A673 (cell line): ENCODE results near the gene IL10RA.

Source experiments
- EZH2 ChIP-seq: fragments of 200-600 bp; sonication (generic); IDR thresholded peaks from 2 replicates; pipeline ENCODE4 v1.6.1; 2017; ENCODE audit warnings: borderline replicate concordance, low read depth, mild to moderate bottlenecking, mixed read lengths, antibody characterized with exemption, low read length; ENCODE audit not compliant: poor library complexity, severe bottlenecking
- TF ChIP-seq, protein P1 (sequence below): fragments of 300-800, 200-600 bp; sonication (generic); conservative IDR thresholded peaks from 2 replicates; pipeline ENCODE4 v1.5.1; 2017; ENCODE audit warnings: low read depth, mild to moderate bottlenecking, antibody characterized with exemption, low read length, moderate library complexity, mixed read lengths

GRCh38 chr11:118050208-118050891 is 64.2 kb downstream of the IL10RA start:
- TF ChIP-seq, protein P1, sequence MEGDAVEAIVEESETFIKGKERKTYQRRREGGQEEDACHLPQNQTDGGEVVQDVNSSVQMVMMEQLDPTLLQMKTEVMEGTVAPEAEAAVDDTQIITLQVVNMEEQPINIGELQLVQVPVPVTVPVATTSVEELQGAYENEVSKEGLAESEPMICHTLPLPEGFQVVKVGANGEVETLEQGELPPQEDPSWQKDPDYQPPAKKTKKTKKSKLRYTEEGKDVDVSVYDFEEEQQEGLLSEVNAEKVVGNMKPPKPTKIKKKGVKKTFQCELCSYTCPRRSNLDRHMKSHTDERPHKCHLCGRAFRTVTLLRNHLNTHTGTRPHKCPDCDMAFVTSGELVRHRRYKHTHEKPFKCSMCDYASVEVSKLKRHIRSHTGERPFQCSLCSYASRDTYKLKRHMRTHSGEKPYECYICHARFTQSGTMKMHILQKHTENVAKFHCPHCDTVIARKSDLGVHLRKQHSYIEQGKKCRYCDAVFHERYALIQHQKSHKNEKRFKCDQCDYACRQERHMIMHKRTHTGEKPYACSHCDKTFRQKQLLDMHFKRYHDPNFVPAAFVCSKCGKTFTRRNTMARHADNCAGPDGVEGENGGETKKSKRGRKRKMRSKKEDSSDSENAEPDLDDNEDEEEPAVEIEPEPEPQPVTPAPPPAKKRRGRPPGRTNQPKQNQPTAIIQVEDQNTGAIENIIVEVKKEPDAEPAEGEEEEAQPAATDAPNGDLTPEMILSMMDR: no peak
- TF ChIP-seq EZH2: no peak
